ENCODE measurements around the gene GALNT18.

GALNT18 gene

GRCh38 chr11:11288972-11289616 lies 332.7 kb downstream of the GALNT18 start (continued):
- no peak for TF ChIP-seq PBX3 (CRISPR knock-in tag; IDR thresholded peaks at IDR 0.05)
- no peak for TF ChIP-seq ZNF146 (tag by site-specific recombination; IDR thresholded peaks at IDR 0.05)
- TF ChIP-seq ZBTB49 (tag by site-specific recombination; IDR thresholded peaks at IDR 0.05; ENCODE audit: low read depth): no peak
- no peak for TF ChIP-seq TSHZ1 (tag by site-specific recombination; IDR thresholded peaks at IDR 0.05; ENCODE audit: borderline replicate concordance)
- TF ChIP-seq SP2 (tag by site-specific recombination; IDR thresholded peaks at IDR 0.05): no peak
- TF ChIP-seq ZNF544 (tag by site-specific recombination; IDR thresholded peaks at IDR 0.05): no peak

GRCh38 chr11:11284481-11284880 lies 337.3 kb downstream of the GALNT18 start:
- H3K27ac ChIP-seq (ENCODE audit: extremely low read depth, low read depth, low read length): no peak overlapping the region
- POLR2A ChIA-PET: no interaction called here

More at GRCh38 chr11:11284481-11284880, 337.3 kb downstream of the GALNT18 start:
- CTCF ChIA-PET: interaction anchor here (0.6 to 0.9 kb wide), 2 partner anchors 125 to 480 kb away, joined by 3 to 4 read pairs; no protein-coding TSS in a partner anchor
- H3K9me3 ChIP-seq (ENCODE audit: control insufficient read depth, insufficient read depth, low read depth, low read length): no peaks in the 10 kb centered on the region
- H3K36me3 ChIP-seq (ENCODE audit: control insufficient read depth in 2 of 2, insufficient read depth in 1 of 2, low read length in 2 of 2): no peaks in the 10 kb centered on the region
- H3K4me1 ChIP-seq (ENCODE audit: control insufficient read depth, insufficient read depth, low read length): no peaks in the 10 kb centered on the region
- H3K4me3 ChIP-seq (ENCODE audit: low read depth, low read length): no peak overlapping the region
- TF ChIP-seq SP2 (tag by site-specific recombination; IDR thresholded peaks at IDR 0.05) (no peak), RBAK (tag by site-specific recombination; IDR thresholded peaks at IDR 0.05) (no peak), ZSCAN18 (tag by site-specific recombination; IDR thresholded peaks at IDR 0.05) (no peak), ZNF335 (tag by site-specific recombination; conservative IDR thresholded peaks at IDR 0.05) (no peak), ZNF311 (tag by site-specific recombination; IDR thresholded peaks at IDR 0.05; ENCODE audit: borderline replicate concordance) (no peak), ZNF138 (tag by site-specific recombination; IDR thresholded peaks at IDR 0.05; ENCODE audit: borderline replicate concordance) (no peak), WT1 (tag by site-specific recombination; IDR thresholded peaks at IDR 0.05) (no peak), ZNF571 (tag by site-specific recombination; IDR thresholded peaks at IDR 0.05) (no peak), ZBTB10 (tag by site-specific recombination; IDR thresholded peaks at IDR 0.05) (no peak)
